DND-41 (cell line): ENCODE data around the gene HDHD3.

Experiments used
- ATAC-seq: fragments of 200-7000 bp; cut with Tn5 transposase; 3 replicates; pipeline ENCODE4 v1.9.1; 2021; ENCODE audit warnings: low read depth; ENCODE audit not compliant: insufficient read depth
- DNase-seq: peaks from one replicate; pipeline ENCODE4 v3.0.0-alpha.2; 2020
- H2AFZ ChIP-seq: 2 replicates; pipeline ENCODE4 v1.6.0; 2012; ENCODE audit warnings: low read depth, low read length
- H3K27ac ChIP-seq: 2 replicates; pipeline ENCODE4 v1.5.1; 2012; ENCODE audit warnings: low read length, inconsistent platforms
- H3K27me3 ChIP-seq: fragments of 200-600 bp; sonication (generic); 2 replicates; pipeline ENCODE4 v1.6.0; 2012; ENCODE audit warnings: low read length, mild to moderate bottlenecking, inconsistent platforms; ENCODE audit not compliant: insufficient read depth, poor library complexity
- H3K36me3 ChIP-seq: 2 replicates; pipeline ENCODE4 v1.5.1; 2012; ENCODE audit warnings: low read length, inconsistent platforms; ENCODE audit not compliant: insufficient read depth
- H3K4me1 ChIP-seq: 2 replicates; pipeline ENCODE4 v1.5.1; 2012; ENCODE audit warnings: mild to moderate bottlenecking, low read length; ENCODE audit not compliant: insufficient read depth
- H3K4me2 ChIP-seq: 2 replicates; pipeline ENCODE4 v1.6.0; 2012; ENCODE audit warnings: mild to moderate bottlenecking, moderate library complexity, low read length, inconsistent platforms; ENCODE audit not compliant: insufficient read depth
- H3K4me3 ChIP-seq, 2 experiments: fragments of 200-600 bp in 1 of 2; shearing (Covaris generic) in 1 of 2; 2 replicates each; pipeline ENCODE4 v1.5.1; 2012 to 2016; ENCODE audit warnings: inconsistent platforms in 2 of 2, low read length in 2 of 2, mild to moderate bottlenecking in 2 of 2, low read depth in 1 of 2, moderate library complexity in 1 of 2
- H3K79me2 ChIP-seq: 2 replicates; pipeline ENCODE4 v1.6.0; 2012; ENCODE audit warnings: low read length, inconsistent platforms; ENCODE audit not compliant: insufficient read depth
- H3K9ac ChIP-seq: 2 replicates; pipeline ENCODE4 v1.6.0; 2012; ENCODE audit warnings: low read depth, mild to moderate bottlenecking, inconsistent platforms, low read length, moderate library complexity
- H3K9me3 ChIP-seq: 2 replicates; pipeline ENCODE4 v1.5.1; 2012; ENCODE audit warnings: low read length, moderate library complexity, mild to moderate bottlenecking, inconsistent platforms; ENCODE audit not compliant: insufficient read depth, severe bottlenecking
- H4K20me1 ChIP-seq: 2 replicates; pipeline ENCODE4 v1.6.0; 2012; ENCODE audit warnings: low read length; ENCODE audit not compliant: insufficient read depth
- EZH2 ChIP-seq: IDR thresholded peaks from 3 replicates; pipeline ENCODE4 v1.6.1; 2012; ENCODE audit warnings: borderline replicate concordance, low read depth, mild to moderate bottlenecking, moderate library complexity, low read length, inconsistent platforms; ENCODE audit not compliant: severe bottlenecking
- TF ChIP-seq, protein P1 (sequence below): IDR thresholded peaks from 2 replicates; pipeline ENCODE4 v1.5.1; 2012; ENCODE audit warnings: borderline replicate concordance, low read length, moderate library complexity, mild to moderate bottlenecking; ENCODE audit not compliant: poor library complexity, severe bottlenecking; ENCODE audit errors: extremely low read depth

Gene HDHD3, protein sequence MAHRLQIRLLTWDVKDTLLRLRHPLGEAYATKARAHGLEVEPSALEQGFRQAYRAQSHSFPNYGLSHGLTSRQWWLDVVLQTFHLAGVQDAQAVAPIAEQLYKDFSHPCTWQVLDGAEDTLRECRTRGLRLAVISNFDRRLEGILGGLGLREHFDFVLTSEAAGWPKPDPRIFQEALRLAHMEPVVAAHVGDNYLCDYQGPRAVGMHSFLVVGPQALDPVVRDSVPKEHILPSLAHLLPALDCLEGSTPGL

DNA sequence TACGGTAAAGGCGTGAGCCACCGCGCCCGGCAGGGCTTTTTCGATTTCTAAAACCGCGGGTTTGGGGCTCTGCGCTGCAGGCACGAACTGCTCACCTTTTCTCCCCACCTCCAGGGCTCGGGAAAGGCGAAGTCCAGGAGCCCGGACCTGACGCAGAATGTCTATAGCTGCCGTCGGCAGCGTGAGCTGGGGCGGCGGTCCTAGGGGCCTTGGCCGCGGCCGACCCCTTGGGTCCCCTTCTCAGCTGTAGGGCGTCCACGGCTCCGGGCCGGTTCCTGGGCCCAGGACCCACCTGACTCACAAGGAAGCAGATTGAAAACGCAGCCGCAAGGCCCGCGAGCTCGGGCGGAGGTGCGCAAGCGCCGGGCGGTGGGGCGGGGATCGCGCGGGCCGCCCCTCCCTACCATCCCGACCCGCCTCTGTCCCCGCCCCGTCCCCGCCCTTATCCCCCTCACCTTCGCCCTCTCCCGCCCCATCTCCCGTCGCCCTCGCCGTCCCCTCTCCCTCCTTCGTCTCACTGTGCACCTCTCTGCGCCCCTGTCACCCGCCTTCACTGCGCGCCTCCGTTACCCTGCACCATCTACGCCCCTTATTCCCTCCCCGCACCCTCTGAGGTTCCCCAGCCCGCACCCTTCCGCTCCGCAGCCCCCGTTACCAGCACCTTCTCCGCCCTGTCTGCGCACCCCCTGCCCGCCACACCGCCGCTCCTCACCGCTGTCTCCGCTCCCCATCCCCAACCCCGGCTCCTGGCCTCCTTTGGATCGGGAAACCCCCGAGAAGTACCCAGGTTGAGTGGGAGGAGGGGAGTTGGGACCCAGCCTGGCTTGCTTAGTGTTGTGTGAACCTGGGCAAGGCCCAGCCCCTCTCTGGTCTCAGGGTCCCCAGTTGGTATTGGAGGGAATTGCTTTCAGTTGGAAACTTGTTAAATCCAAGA, at the start of gene HDHD3:
Gene HDHD3, minus strand, starts transcription at position 353 of the 934 bp plus-strand sequence. CDS start 2,632 bp downstream, outside the sequence.
- TF ChIP-seq, protein P1, sequence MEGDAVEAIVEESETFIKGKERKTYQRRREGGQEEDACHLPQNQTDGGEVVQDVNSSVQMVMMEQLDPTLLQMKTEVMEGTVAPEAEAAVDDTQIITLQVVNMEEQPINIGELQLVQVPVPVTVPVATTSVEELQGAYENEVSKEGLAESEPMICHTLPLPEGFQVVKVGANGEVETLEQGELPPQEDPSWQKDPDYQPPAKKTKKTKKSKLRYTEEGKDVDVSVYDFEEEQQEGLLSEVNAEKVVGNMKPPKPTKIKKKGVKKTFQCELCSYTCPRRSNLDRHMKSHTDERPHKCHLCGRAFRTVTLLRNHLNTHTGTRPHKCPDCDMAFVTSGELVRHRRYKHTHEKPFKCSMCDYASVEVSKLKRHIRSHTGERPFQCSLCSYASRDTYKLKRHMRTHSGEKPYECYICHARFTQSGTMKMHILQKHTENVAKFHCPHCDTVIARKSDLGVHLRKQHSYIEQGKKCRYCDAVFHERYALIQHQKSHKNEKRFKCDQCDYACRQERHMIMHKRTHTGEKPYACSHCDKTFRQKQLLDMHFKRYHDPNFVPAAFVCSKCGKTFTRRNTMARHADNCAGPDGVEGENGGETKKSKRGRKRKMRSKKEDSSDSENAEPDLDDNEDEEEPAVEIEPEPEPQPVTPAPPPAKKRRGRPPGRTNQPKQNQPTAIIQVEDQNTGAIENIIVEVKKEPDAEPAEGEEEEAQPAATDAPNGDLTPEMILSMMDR, result no peak
- TF ChIP-seq EZH2, result no peak
- Histone ChIP-seq H3K79me2 (peaks cover 4% of the 10 kb centered on the region; the same call in 1 of the 2 replicates), H3K4me3 (peak within 1 kb of the TSS; percentile 81 to 91; a peak in 3 of 4 replicates), H3K9ac (peak within 1 kb of the TSS; percentile 67), H3K4me2 (peak within 1 kb of the TSS; percentile 90), H3K9me3 (no peaks in the 10 kb centered on the region), H2AFZ (peak within 1 kb of the TSS; percentile 93), H3K27me3 (no peaks in the 10 kb centered on the region), H4K20me1 (no peaks in the 10 kb centered on the region), H3K4me1 (peaks cover 19% of the 10 kb centered on the region), H3K27ac (peak within 1 kb of the TSS; percentile 66), H3K36me3 (peaks cover 18% of the 10 kb centered on the region)
- peak; percentile 91 for ATAC-seq
- peak; percentile 76 for DNase-seq

DNA sequence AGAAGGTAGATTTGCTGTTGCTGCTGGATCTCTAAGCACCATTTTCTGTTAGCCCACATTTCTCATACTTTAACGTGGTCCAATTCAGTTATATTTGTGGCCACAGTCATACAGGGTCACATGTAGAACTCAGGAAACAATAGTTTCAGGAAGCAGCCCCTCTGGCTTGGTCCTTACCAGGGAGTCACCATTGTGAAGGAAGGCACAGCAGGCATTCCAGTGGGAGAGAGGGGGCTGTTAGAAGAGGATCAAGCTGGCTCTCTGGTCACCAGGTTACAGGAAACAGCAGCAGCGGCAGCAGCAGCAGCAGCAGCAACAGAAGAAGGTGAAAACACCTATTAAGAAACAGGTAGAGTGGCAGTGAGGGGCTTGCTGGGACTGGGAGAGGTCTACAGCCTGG, 48.3 kb upstream of the HDHD3 start:
- Histone ChIP-seq H3K27me3 (no peaks in the 10 kb centered on the region), H2AFZ (no peak overlapping the region), H3K4me3 (no peak overlapping the region), H3K27ac (no peak overlapping the region), H3K4me1 (no peaks in the 10 kb centered on the region), H4K20me1 (no peaks in the 10 kb centered on the region), H3K79me2 (no peaks in the 10 kb centered on the region), H3K36me3 (no peaks in the 10 kb centered on the region), H3K9ac (no peak overlapping the region), H3K4me2 (no peak overlapping the region), H3K9me3 (no peaks in the 10 kb centered on the region)
- TF ChIP-seq EZH2, result no peak
- TF ChIP-seq, protein P1, result no peak
- no peak for ATAC-seq
- no peak for DNase-seq

DNA sequence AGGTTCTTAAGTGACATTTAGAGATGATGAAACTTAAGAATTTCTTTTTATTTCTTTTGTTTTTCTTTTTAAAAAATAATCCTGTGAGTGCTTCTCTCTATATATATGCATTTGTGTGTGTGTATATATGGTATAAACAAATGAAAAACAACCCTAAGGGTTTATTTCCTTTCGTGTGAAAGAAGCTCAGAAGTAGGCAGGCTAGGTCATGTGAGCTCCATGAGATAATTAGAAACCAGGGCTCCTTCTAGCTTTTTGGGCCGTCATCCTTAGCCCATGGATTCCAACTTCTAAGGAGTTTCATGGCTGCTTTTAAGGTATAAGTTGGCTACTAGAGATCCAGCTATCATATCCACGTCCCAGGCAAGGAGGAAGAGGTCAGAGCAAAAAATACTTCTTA, 44.9 kb upstream of the HDHD3 start:
- Histone ChIP-seq H3K9ac (no peak overlapping the region), H2AFZ (no peak overlapping the region), H3K9me3 (no peaks in the 10 kb centered on the region), H3K27ac (no peak overlapping the region), H3K36me3 (no peaks in the 10 kb centered on the region), H3K27me3 (no peaks in the 10 kb centered on the region), H3K79me2 (no peaks in the 10 kb centered on the region), H3K4me3 (no peak overlapping the region), H3K4me2 (no peak overlapping the region), H3K4me1 (no peaks in the 10 kb centered on the region), H4K20me1 (no peaks in the 10 kb centered on the region)
- TF ChIP-seq EZH2, result no peak
- TF ChIP-seq, protein P1, result no peak
- no peak for DNase-seq
- ATAC-seq, result no peak
